Measurements from ENCODE around the gene ATXN1. TPM values are rescaled to one million over a fixed set of nuclear protein-coding genes. Genes with fewer than 3 reads are reported as not detected.
A peak's percentile ranks its signal among the peaks of the same experiment; 100 is the strongest.

Gene ATXN1
- total and polyA plus RNA-seq, 2 of the 13 experiments (the other 11 are each of a cell fraction or from before 2014, with no cell fraction given) = 20.7 to 39.5 TPM

DNA sequence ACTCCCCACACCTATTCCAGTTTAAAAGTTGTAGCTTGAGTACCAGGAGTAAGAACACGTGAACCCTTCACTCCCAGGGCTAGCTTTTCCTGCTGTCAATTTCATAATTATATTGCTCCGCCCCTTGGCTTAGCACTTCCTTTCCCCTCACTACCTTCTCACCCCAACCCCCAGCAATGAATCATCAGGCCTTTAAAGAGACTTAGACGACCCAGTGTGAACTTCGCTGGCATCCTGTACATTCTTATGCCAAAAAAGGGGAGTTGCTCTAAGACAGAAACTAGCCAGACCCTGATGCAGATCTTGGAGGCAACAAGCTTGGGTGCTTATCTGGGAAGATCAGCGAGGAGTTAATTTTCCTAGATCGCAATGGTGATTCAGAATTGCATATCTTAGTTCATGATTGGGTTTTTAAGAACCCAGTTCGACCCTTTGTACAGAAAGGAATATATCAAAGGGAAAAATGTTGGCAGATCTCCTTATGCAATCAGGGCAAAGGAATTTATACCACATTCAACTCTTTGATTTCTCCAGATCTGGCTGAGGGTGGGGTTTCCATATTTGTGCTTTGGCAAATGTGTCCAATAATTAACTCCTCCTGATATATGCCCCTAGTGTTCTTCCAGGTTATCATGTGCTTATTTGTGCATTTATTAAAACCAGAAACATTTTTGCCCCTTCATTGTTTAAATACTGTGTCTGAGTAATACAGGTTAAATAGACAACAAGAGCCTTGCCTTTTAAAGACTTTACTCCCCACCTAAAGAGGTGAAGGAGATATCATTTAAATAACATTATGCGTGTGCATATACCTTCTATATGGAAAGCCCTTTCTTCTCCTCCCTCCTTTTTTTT is 8.1 kb upstream of the ATXN1 start (continued):
- TF ChIP-seq, protein P1, sequence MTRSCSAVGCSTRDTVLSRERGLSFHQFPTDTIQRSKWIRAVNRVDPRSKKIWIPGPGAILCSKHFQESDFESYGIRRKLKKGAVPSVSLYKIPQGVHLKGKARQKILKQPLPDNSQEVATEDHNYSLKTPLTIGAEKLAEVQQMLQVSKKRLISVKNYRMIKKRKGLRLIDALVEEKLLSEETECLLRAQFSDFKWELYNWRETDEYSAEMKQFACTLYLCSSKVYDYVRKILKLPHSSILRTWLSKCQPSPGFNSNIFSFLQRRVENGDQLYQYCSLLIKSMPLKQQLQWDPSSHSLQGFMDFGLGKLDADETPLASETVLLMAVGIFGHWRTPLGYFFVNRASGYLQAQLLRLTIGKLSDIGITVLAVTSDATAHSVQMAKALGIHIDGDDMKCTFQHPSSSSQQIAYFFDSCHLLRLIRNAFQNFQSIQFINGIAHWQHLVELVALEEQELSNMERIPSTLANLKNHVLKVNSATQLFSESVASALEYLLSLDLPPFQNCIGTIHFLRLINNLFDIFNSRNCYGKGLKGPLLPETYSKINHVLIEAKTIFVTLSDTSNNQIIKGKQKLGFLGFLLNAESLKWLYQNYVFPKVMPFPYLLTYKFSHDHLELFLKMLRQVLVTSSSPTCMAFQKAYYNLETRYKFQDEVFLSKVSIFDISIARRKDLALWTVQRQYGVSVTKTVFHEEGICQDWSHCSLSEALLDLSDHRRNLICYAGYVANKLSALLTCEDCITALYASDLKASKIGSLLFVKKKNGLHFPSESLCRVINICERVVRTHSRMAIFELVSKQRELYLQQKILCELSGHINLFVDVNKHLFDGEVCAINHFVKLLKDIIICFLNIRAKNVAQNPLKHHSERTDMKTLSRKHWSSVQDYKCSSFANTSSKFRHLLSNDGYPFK (CRISPR knock-in tag; IDR thresholded peaks at IDR 0.05; ENCODE audit: borderline replicate concordance) = no peak
- TF ChIP-seq MED13 (CRISPR knock-in tag; IDR thresholded peaks at IDR 0.05) (no peak), CHCHD3 (CRISPR knock-in tag; IDR thresholded peaks at IDR 0.05) (no peak)

DNA sequence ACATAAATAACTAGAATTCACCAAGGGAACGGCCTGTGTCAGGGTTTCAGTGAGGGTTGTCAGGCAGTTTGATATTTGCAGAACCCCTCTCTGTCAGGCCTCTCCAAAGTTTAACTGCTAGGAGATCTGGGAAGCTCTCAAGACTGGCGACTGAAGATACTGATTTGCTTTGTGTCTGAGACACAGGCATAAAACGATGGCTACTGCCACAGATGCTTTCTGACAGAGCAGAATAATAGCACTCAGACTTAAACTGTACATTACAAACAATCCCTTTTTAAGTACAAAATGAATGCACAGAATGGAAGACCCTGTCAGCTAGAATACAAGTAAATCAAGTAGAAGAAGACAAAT is 7.2 kb upstream of the ATXN1 start:
- 64% methylated on average over 3 of the region's 3 CpGs for whole genome bisulfite sequencing (ENCODE audit: low lambda C conversion rate)
- no peaks in the 10 kb centered on the region for H3K36me3 ChIP-seq (replicated peaks in 1 of 2; ENCODE audit: control insufficient read depth in 1 of 2, insufficient read depth in 2 of 2, low read length in 2 of 2)
- H3K9ac ChIP-seq (ENCODE audit: insufficient read depth, low read depth, low read length) = no peak overlapping the region
- DNase-seq (ENCODE audit: low spot score) (no peak), FAIRE-seq (no peak), ATAC-seq (no peak)
- BruUV-seq (replicated peaks) = no TSS peak
- H3K4me1 ChIP-seq (ENCODE audit: insufficient read depth, low read length) = peaks cover 46% of the 10 kb centered on the region
- no peak overlapping the region for H3K4me2 ChIP-seq (ENCODE audit: low read depth, low read length)
- ChIA-PET CTCF (ENCODE audit: low intra/inter-chr PET ratio, low total read pairs) (no interaction called here), POLR2A (interaction anchor here (0.7 to 1.0 kb wide), 2 partner anchors 10 to 414 kb away, joined by 3 read pairs; no protein-coding TSS in a partner anchor)
- no peaks in the 10 kb centered on the region for H4K20me1 ChIP-seq (ENCODE audit: insufficient read depth, low read length)
- no peak overlapping the region for H2AFZ ChIP-seq (ENCODE audit: low read length)
- H3K27me3 ChIP-seq (ENCODE audit: control insufficient read depth in 1 of 2, insufficient read depth in 2 of 2, low read length in 2 of 2) = no peaks in the 10 kb centered on the region
- TF ChIP-seq, protein P2, sequence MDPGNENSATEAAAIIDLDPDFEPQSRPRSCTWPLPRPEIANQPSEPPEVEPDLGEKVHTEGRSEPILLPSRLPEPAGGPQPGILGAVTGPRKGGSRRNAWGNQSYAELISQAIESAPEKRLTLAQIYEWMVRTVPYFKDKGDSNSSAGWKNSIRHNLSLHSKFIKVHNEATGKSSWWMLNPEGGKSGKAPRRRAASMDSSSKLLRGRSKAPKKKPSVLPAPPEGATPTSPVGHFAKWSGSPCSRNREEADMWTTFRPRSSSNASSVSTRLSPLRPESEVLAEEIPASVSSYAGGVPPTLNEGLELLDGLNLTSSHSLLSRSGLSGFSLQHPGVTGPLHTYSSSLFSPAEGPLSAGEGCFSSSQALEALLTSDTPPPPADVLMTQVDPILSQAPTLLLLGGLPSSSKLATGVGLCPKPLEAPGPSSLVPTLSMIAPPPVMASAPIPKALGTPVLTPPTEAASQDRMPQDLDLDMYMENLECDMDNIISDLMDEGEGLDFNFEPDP (CRISPR knock-in tag; conservative IDR thresholded peaks at IDR 0.05) = 0 out of 2 replicates have a peak, but pooled peaks have one; percentile 22
- TF ChIP-seq, protein P3, sequence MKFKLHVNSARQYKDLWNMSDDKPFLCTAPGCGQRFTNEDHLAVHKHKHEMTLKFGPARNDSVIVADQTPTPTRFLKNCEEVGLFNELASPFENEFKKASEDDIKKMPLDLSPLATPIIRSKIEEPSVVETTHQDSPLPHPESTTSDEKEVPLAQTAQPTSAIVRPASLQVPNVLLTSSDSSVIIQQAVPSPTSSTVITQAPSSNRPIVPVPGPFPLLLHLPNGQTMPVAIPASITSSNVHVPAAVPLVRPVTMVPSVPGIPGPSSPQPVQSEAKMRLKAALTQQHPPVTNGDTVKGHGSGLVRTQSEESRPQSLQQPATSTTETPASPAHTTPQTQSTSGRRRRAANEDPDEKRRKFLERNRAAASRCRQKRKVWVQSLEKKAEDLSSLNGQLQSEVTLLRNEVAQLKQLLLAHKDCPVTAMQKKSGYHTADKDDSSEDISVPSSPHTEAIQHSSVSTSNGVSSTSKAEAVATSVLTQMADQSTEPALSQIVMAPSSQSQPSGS (CRISPR knock-in tag; IDR thresholded peaks at IDR 0.05) = no peak
- intact Hi-C loops (cut with micrococcal nuclease; ENCODE audit: unreplicated experiment) = loop anchor here (10.0 kb wide), 1 partner anchor 354 kb away; no protein-coding TSS in a partner anchor
- H3K79me2 ChIP-seq (ENCODE audit: insufficient read depth, low read length) = no peaks in the 10 kb centered on the region
- in situ Hi-C loops (cut with HindIII; ENCODE audit: extremely low pct_ligation_motif_present, low pct_unique_long_range_greater_than_20kb) = loop anchor here (5.0 kb wide), 1 partner anchor 194 kb away; no protein-coding TSS in a partner anchor
- H3K9me3 ChIP-seq (ENCODE audit: low read length) = no peaks in the 10 kb centered on the region
- no peak overlapping the region for H3K27ac ChIP-seq (ENCODE audit: extremely low read length, insufficient read depth, low read length)
- H3K4me3 ChIP-seq (replicated peaks in 1 of 3; ENCODE audit: insufficient read depth in 1 of 3, low read depth in 2 of 3, low read length in 3 of 3) = no peak overlapping the region
